Calu3 (cell line): ENCODE data around the gene NUBPL. TPM values are rescaled to one million over a fixed set of nuclear protein-coding genes. Genes with fewer than 3 reads are reported as not detected.
"Not testable (repeated sequence)": the region's sequence is repeated elsewhere in the genome, so short reads cannot be mapped to it uniquely, and the experiment has no call there.

Experiments used
- BruUV-seq: library from RNA; stranded (reverse); fragments of 400-500 nt; replicated peaks from 2 replicates; lab custom pipeline; 2021; lab: Mats Ljungman, UMichigan
- CTCF ChIA-PET: fragments of 300-600 bp; sonication (Branson Sonifier 250); formaldehyde crosslinking; loops from one replicate; lab custom pipeline; 2022; ENCODE audit warnings: antibody characterized with exemption; lab: Charles Lee
- DNase-seq: peaks from one replicate; pipeline ENCODE4 v3.0.0; 2022
- H3K27ac Mint-ChIP-seq: one replicate; pipeline ENCODE4 v1.8.0; 2022; ENCODE audit warnings: mixed read lengths; ENCODE audit not compliant: unreplicated experiment
- H3K27me3 Mint-ChIP-seq: one replicate; pipeline ENCODE4 v1.8.0; 2022; ENCODE audit warnings: mixed read lengths; ENCODE audit not compliant: unreplicated experiment
- H3K36me3 Mint-ChIP-seq: one replicate; pipeline ENCODE4 v1.8.0; 2022; ENCODE audit warnings: mild to moderate bottlenecking, moderate library complexity, mixed read lengths; ENCODE audit not compliant: insufficient read depth, unreplicated experiment
- H3K4me1 Mint-ChIP-seq: one replicate; pipeline ENCODE4 v1.8.0; 2022; ENCODE audit warnings: mild to moderate bottlenecking, low read depth, mixed read lengths; ENCODE audit not compliant: unreplicated experiment
- H3K4me3 Mint-ChIP-seq: one replicate; pipeline ENCODE4 v1.8.0; 2022; ENCODE audit warnings: mild to moderate bottlenecking, low read depth, moderate library complexity, mixed read lengths; ENCODE audit not compliant: unreplicated experiment
- H3K9me3 Mint-ChIP-seq: one replicate; pipeline ENCODE4 v1.8.0; 2022; ENCODE audit warnings: low read depth, mixed read lengths; ENCODE audit not compliant: unreplicated experiment
- CTCF ChIP-seq: fragments of 200-600 bp; IDR thresholded peaks from one replicate; pipeline ENCODE4 v1.8.0; 2022; ENCODE audit warnings: antibody characterized with exemption; ENCODE audit not compliant: unreplicated experiment
- intact Hi-C: fragments of 100-400 bp; cut with micrococcal nuclease; formaldehyde crosslinking; loops from one replicate; pipeline ENCODE4 v1.10.0; 2022; ENCODE audit not compliant: unreplicated experiment
- total RNA-seq: library from RNA; stranded (reverse); gene quantifications from 2 replicates; pipeline ENCODE4 v1.2.3, GENCODE V29; 2022

The NUBPL gene
- total RNA-seq, 1 experiment from 2014 or later: 14.2 TPM

GRCh38 chr14:31745741-31746140 lies 184.5 kb downstream of the NUBPL start:
- CTCF ChIA-PET: no interaction called here
- Mint-ChIP-seq H3K36me3 (no peaks in the 10 kb centered on the region), H3K9me3 (peaks cover 6% of the 10 kb centered on the region), H3K27me3 (no peaks in the 10 kb centered on the region), H3K27ac (no peak overlapping the region), H3K4me3 (no peak overlapping the region), H3K4me1 (no peaks in the 10 kb centered on the region)
- intact Hi-C loops: no loop called here
- DNase-seq: no peak
- TF ChIP-seq CTCF: no peak
- no TSS peak for BruUV-seq

GRCh38 chr14:31746326-31746725 lies 185.1 kb downstream of the NUBPL start:
- intact Hi-C loops: no loop called here
- no peak overlapping the region for H3K4me3 Mint-ChIP-seq
- no peaks in the 10 kb centered on the region for H3K36me3 Mint-ChIP-seq
- no peaks in the 10 kb centered on the region for H3K27me3 Mint-ChIP-seq
- BruUV-seq: no TSS peak
- H3K27ac Mint-ChIP-seq: no peak overlapping the region
- CTCF ChIA-PET: no interaction called here
- H3K4me1 Mint-ChIP-seq: no peaks in the 10 kb centered on the region
- peaks cover 6% of the 10 kb centered on the region for H3K9me3 Mint-ChIP-seq
- no peak for TF ChIP-seq CTCF
- DNase-seq: no peak

GRCh38 chr14:31749275-31749674 lies 188.1 kb downstream of the NUBPL start:
- Mint-ChIP-seq H3K36me3 (no peaks in the 10 kb centered on the region), H3K4me3 (no peak overlapping the region), H3K4me1 (no peaks in the 10 kb centered on the region), H3K27ac (no peak overlapping the region), H3K27me3 (no peaks in the 10 kb centered on the region), H3K9me3 (peaks cover 10% of the 10 kb centered on the region)
- no TSS peak for BruUV-seq
- no peak for TF ChIP-seq CTCF
- CTCF ChIA-PET: no interaction called here
- DNase-seq: no peak
- intact Hi-C loops: no loop called here

- H3K36me3 Mint-ChIP-seq, intact Hi-C loops, BruUV-seq, DNase-seq, H3K4me1 Mint-ChIP-seq, H3K9me3 Mint-ChIP-seq, H3K4me3 Mint-ChIP-seq, H3K27me3 Mint-ChIP-seq, H3K27ac Mint-ChIP-seq, CTCF ChIA-PET: not testable (repeated sequence)
Measured at GRCh38 chr14:31751047-31751446, 189.8 kb downstream of the NUBPL start.

- H3K4me1 Mint-ChIP-seq: no peaks in the 10 kb centered on the region
- no peak for TF ChIP-seq CTCF
- intact Hi-C loops: no loop called here
- BruUV-seq: no TSS peak
- DNase-seq: no peak
- CTCF ChIA-PET: no interaction called here
- no peak overlapping the region for H3K27ac Mint-ChIP-seq
- H3K36me3 Mint-ChIP-seq: no peaks in the 10 kb centered on the region
- H3K27me3 Mint-ChIP-seq: no peaks in the 10 kb centered on the region
- peaks cover 7% of the 10 kb centered on the region for H3K9me3 Mint-ChIP-seq
- H3K4me3 Mint-ChIP-seq: no peak overlapping the region
Measured at GRCh38 chr14:31752867-31753661, 191.9 kb downstream of the NUBPL start.
